ENCODE data around the gene CEP72. TPM values are rescaled to one million over a fixed set of nuclear protein-coding genes. Genes with fewer than 3 reads are reported as not detected.

Gene CEP72
- total RNA-seq, 1 donor from 2014 or later, result 27.8 TPM

DNA sequence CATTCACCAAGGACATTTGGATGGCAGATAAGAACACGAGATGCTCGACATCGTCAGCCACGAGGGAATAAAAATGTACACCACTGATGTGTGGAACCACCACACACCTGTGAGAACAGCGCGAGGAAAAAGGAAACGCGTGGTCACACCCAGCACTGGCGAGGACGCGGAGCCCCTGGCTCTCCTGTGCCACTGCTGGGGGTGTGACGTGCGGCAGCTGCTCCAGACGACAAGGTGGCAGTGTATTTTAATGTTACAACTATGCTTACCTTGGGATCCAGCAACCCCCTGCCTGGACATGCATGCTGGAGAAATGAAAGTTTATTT lies 13.6 kb upstream of the CEP72 start:
- H3K4me3 Mint-ChIP-seq, result no peak overlapping the region
- no peaks in the 10 kb centered on the region for H3K36me3 Mint-ChIP-seq
- peaks cover 55% of the 10 kb centered on the region for H3K27me3 Mint-ChIP-seq
- DNase-seq (ENCODE audit: extremely low spot score, unreplicated experiment), result peak; percentile 40
- TF ChIP-seq, protein P1, sequence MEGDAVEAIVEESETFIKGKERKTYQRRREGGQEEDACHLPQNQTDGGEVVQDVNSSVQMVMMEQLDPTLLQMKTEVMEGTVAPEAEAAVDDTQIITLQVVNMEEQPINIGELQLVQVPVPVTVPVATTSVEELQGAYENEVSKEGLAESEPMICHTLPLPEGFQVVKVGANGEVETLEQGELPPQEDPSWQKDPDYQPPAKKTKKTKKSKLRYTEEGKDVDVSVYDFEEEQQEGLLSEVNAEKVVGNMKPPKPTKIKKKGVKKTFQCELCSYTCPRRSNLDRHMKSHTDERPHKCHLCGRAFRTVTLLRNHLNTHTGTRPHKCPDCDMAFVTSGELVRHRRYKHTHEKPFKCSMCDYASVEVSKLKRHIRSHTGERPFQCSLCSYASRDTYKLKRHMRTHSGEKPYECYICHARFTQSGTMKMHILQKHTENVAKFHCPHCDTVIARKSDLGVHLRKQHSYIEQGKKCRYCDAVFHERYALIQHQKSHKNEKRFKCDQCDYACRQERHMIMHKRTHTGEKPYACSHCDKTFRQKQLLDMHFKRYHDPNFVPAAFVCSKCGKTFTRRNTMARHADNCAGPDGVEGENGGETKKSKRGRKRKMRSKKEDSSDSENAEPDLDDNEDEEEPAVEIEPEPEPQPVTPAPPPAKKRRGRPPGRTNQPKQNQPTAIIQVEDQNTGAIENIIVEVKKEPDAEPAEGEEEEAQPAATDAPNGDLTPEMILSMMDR (conservative IDR thresholded peaks at IDR 0.05), result no peak
- no peaks in the 10 kb centered on the region for H3K9me3 Mint-ChIP-seq
- H3K4me1 Mint-ChIP-seq (ENCODE audit: unreplicated experiment), result no peaks in the 10 kb centered on the region
- H3K27ac Mint-ChIP-seq, result no peak overlapping the region

DNA sequence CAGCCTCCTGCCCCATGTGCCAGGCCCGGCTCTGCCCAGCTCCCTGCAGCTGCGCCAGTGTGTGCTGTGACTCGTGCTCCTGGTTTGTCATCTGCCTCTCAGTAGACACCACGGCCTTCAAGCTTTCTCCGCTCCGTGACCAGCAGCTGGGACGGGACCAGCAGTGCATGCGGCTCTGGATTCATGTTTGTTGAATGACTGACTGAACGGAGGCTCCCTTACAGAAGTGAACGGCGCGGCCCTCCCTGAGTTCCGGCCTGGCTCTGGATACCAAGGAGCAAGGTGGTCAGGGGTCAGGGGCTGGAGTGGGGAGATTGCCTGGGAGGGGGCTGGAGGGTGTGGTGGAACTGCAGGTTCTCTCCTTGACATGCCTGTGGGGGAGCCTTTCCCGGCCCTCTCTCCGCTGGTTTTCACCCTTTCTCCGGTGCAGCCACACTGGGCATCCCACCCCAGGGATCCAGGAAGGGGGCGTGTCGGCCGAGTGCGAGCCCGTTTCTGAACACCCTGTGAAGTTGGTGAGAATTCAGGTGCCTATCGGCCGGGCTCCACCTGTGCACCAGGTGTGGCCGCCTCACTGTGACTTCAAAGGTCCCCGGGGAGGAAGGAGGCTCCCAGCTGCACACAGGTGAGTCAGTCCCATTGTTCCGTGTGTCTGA lies 11.1 kb upstream of the CEP72 start:
- H3K4me1 Mint-ChIP-seq (ENCODE audit: unreplicated experiment), result no peaks in the 10 kb centered on the region
- peak; percentile 62 for DNase-seq (ENCODE audit: extremely low spot score, unreplicated experiment)
- no peaks in the 10 kb centered on the region for H3K9me3 Mint-ChIP-seq
- no peaks in the 10 kb centered on the region for H3K36me3 Mint-ChIP-seq
- TF ChIP-seq, protein P1 (conservative IDR thresholded peaks at IDR 0.05), result no peak
- H3K27me3 Mint-ChIP-seq, result peaks cover 44% of the 10 kb centered on the region
- H3K4me3 Mint-ChIP-seq, result no peak overlapping the region
- no peak overlapping the region for H3K27ac Mint-ChIP-seq

DNA sequence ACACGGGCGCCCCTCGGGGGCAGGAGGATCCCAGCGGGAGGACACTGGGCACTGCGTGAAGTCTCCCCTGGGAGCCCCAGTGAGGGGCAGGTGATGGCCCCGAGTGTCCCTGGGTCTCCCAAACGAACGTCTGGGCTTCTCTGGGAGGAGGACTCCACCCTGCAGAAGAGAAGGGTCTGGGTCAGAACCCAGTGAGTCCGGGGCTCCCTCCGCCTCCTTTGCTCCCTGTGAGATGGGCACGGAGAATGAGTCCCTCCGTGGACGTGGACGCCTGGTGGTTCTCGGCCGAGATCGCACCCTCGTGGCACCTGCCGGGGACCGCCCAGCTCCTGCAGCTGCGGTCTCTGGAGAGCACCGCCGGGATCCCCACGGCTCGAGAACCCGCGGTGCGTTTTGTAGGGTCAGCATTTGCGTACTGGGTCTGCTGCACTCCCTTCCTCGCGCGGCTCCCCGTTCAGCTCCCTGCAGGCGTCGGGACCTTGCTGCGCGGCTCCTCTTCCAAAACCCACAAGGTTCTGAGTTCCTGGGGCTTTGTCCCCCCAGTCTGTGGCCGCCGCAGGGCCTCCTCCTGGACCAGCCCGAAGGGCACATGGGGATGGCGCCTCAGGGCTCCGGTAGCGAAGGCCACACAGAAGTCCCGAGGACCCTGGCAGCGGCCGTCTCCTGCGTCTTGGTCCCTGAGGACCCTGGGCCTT lies 10.2 kb upstream of the CEP72 start:
- H3K4me1 Mint-ChIP-seq (ENCODE audit: unreplicated experiment), result no peaks in the 10 kb centered on the region
- H3K27ac Mint-ChIP-seq, result no peak overlapping the region
- H3K27me3 Mint-ChIP-seq, result peaks cover 37% of the 10 kb centered on the region
- H3K9me3 Mint-ChIP-seq, result no peaks in the 10 kb centered on the region
- no peaks in the 10 kb centered on the region for H3K36me3 Mint-ChIP-seq
- H3K4me3 Mint-ChIP-seq, result no peak overlapping the region
- TF ChIP-seq, protein P1 (conservative IDR thresholded peaks at IDR 0.05), result no peak
- DNase-seq (ENCODE audit: extremely low spot score, unreplicated experiment), result peak; percentile 68

DNA sequence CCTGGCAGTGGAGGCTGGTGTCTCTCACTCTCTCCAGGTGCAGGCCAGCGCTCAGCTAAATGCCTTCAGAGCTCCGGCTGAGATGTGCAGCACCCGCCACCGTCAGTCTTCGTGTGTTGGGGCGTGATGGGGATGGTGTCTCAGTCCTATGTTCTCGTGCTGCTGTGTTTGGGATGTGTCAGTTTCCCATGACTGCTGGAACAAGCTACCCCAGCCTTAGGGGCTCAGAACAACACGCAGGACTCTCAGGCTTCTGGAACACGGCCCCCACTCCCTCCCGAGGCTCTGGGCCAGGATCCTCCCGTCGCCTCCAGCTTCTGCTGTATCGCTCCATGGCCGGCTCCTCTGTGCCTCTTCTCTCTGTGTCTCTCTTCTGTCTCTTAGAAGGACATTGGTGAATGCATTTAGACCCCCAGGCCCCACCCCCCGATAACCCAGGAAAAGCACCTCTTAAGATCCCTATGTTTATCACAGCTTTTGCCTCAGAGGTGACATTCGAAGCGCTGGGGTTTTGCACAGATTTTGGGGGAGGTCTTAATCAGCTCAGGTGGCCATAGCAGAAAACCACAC lies 9.6 kb upstream of the CEP72 start:
- peak; percentile 37 for DNase-seq (ENCODE audit: extremely low spot score, unreplicated experiment)
- Mint-ChIP-seq H3K27me3 (peaks cover 31% of the 10 kb centered on the region), H3K4me1 (ENCODE audit: unreplicated experiment) (no peaks in the 10 kb centered on the region), H3K27ac (no peak overlapping the region), H3K36me3 (no peaks in the 10 kb centered on the region), H3K4me3 (no peak overlapping the region), H3K9me3 (no peaks in the 10 kb centered on the region)
- TF ChIP-seq, protein P1 (conservative IDR thresholded peaks at IDR 0.05), result no peak

DNA sequence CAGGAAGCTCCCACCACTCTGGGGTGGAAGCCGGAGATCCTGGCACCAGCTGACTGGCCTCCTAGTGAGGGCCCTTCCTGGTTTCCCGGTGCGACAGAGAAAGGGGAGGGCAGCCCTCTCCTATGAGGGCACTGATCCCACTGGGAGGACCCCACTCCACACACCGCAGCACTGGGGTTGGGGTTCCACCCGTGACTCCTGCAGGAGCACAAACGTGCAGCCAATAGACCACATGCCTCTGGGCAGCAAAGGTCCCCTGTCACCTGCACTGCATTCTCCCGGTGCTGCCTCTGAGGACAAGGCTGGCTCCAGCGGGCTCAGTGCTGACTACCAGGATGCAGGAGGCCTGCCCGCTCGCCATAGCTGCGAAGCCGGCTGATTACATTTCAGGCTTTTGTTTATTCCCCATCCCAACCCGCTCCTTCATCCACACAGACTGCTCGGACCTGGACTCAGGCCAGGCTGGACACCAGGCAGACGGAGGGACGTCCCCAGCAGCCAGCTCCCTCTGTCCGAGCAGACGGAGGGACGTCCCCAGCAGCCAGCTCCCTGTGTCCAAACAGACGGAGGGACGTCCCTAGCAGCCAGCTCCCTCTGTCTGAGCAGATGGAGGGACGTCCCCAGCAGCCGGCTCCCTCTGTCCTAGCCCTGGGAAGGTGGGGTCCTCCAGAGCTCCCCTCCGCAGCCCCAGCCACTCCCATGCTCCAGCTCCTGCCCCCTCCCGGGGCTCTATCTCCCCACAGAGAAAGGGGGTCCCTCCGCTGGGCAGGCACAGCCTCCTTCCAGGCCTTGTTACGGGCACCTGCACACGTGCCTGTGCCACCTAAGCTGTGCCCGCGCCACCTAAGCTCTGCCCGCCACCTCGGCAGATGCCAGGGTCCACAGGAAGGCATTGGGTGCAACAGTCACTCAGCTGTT lies 8.8 kb upstream of the CEP72 start:
- H3K4me3 Mint-ChIP-seq, result no peak overlapping the region
- H3K36me3 Mint-ChIP-seq, result no peaks in the 10 kb centered on the region
- no peaks in the 10 kb centered on the region for H3K9me3 Mint-ChIP-seq
- H3K4me1 Mint-ChIP-seq (ENCODE audit: unreplicated experiment), result no peaks in the 10 kb centered on the region
- peaks cover 24% of the 10 kb centered on the region for H3K27me3 Mint-ChIP-seq
- DNase-seq (ENCODE audit: extremely low spot score, unreplicated experiment), result no peak
- TF ChIP-seq, protein P1 (conservative IDR thresholded peaks at IDR 0.05), result no peak
- no peak overlapping the region for H3K27ac Mint-ChIP-seq
